Measurements from ENCODE around the gene TMEM258. TPM values are rescaled to one million over a fixed set of nuclear protein-coding genes. Genes with fewer than 3 reads are reported as not detected.

Gene TMEM258
- total and polyA plus RNA-seq, 2 of the 4 experiments (the other 2 are of a cell fraction), result 107 to 280 TPM

DNA sequence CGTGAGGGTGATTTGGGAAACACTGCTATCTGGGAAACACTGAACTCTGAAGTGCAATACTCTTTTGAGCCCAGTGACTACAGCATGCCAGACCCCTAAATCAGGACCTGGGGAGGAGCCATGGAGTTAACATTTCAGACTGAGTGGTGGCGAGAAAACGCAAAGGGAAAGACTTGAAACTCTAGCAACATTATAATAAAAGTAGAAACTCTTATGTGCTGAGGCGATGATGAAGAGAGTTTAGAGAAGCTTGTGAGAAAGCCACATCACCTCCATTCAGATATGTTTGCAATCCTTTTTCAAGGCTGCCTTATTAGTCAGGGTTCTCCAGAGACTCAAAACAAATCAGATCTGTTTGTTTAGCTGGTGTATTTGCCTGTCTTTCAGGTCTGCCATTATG, 2.2 kb upstream of the TMEM258 start:
- Histone ChIP-seq H2BK15ac (ENCODE audit: low read depth, low read length) (no peak overlapping the region), H3K27ac (ENCODE audit: insufficient read depth, low read length) (no peak overlapping the region), H2BK5ac (ENCODE audit: low read depth, low read length, poor library complexity, severe bottlenecking) (no peak overlapping the region), H3K4ac (ENCODE audit: low read depth, low read length) (no peak overlapping the region), H3K9me3 (ENCODE audit: control insufficient read depth, insufficient read depth, low read length) (no peaks in the 10 kb centered on the region), H3K4me3 (ENCODE audit: insufficient read depth, low read depth, low read length) (no peak overlapping the region), H4K8ac (ENCODE audit: low read depth in 2 of 2, low read length in 2 of 2) (no peak overlapping the region), H3K14ac (replicated peaks; ENCODE audit: low read depth, low read length) (no peak overlapping the region), H3K18ac (ENCODE audit: low read depth, low read length) (no peak overlapping the region), H4K20me1 (ENCODE audit: insufficient read depth, low read length) (peaks cover 3% of the 10 kb centered on the region), H3K79me1 (ENCODE audit: low read depth in 1 of 2, low read length in 2 of 2) (peaks cover 30 to 65% of the 10 kb centered on the region in 2 experiments), H3K4me1 (ENCODE audit: control insufficient read depth, insufficient read depth, low read length) (peaks cover 3% of the 10 kb centered on the region), H2AK5ac (ENCODE audit: low read depth, low read length) (no peak overlapping the region), H2AFZ (replicated peaks; ENCODE audit: low read length, poor library complexity) (no peak overlapping the region), H4K91ac (ENCODE audit: insufficient read depth, low read depth, low read length) (no peak overlapping the region), H3K9ac (ENCODE audit: low read depth, low read length) (no peak overlapping the region), H3K23ac (ENCODE audit: low read depth, low read length) (no peak overlapping the region), H3K27me3 (ENCODE audit: control insufficient read depth, insufficient read depth, low read length) (no peaks in the 10 kb centered on the region), H2AK9ac (replicated peaks; ENCODE audit: low read depth, low read length, poor library complexity) (no peak overlapping the region), H3K4me2 (ENCODE audit: low read depth, low read length) (no peak overlapping the region), H2BK120ac (ENCODE audit: low read depth, low read length) (no peak overlapping the region), H3K56ac (ENCODE audit: extremely low read depth, insufficient read depth, low read length) (no peak overlapping the region), H3K36me3 (ENCODE audit: control insufficient read depth, insufficient read depth, low read length) (peaks cover 18% of the 10 kb centered on the region), H2BK20ac (ENCODE audit: low read depth, low read length) (no peak overlapping the region), H3K9me1 (ENCODE audit: insufficient read depth, low read length) (no peaks in the 10 kb centered on the region), H4K5ac (ENCODE audit: low read depth, low read length) (no peak overlapping the region)
- in situ Hi-C loops (cut with MboI; ENCODE audit: low sequenced_read_pairs), result loop anchor here (10.0 kb wide), 1 partner anchor 310 kb away; no protein-coding TSS in a partner anchor
- 100% methylated on average over 1 of the region's 4 CpGs; no CpG with 5 or more reads in 1 of the 2 experiments for WGBS, 2 experiments (ENCODE audit: extremely low coverage in 2 of 2, insufficient read length in 1 of 2)
- dilution Hi-C loops (cut with HindIII; ENCODE audit: low sequenced_read_pairs, unreplicated experiment), result no loop called here
- BruUV-seq (replicated peaks), result no TSS peak
- POLR2A ChIA-PET (ENCODE audit: unreplicated experiment), result no interaction called here
- TF ChIP-seq MAFK (IDR thresholded peaks at IDR 0.05; ENCODE audit: low read depth, low read length), result no peak
- no peak for TF ChIP-seq NFE2L2 (IDR thresholded peaks at IDR 0.05; ENCODE audit: low read depth, low read length)
- TF ChIP-seq CHD1 (IDR thresholded peaks at IDR 0.05; ENCODE audit: low read depth, low read length), result no peak
- TF ChIP-seq CEBPB (IDR thresholded peaks at IDR 0.05; ENCODE audit: low read depth, low read length), result no peak
- TF ChIP-seq RAD21 (IDR thresholded peaks at IDR 0.05; ENCODE audit: low read length), result no peak
- no peak for TF ChIP-seq BHLHE40 (IDR thresholded peaks at IDR 0.05; ENCODE audit: low read depth, low read length)
- TF ChIP-seq FOS (IDR thresholded peaks at IDR 0.05; ENCODE audit: low read depth, low read length), result no peak
- TF ChIP-seq MXI1 (IDR thresholded peaks at IDR 0.05; ENCODE audit: borderline replicate concordance, low read depth, low read length), result no peak
- no peak for TF ChIP-seq RFX5 (IDR thresholded peaks at IDR 0.05; ENCODE audit: low read depth, low read length)
- no peak for TF ChIP-seq POLR2A (IDR thresholded peaks at IDR 0.05; ENCODE audit: low read depth, low read length)
- no peak for TF ChIP-seq USF2 (IDR thresholded peaks at IDR 0.05; ENCODE audit: low read depth, low read length)
- TF ChIP-seq MAZ (IDR thresholded peaks at IDR 0.05; ENCODE audit: borderline replicate concordance, low read depth, low read length), result no peak
- no peak for TF ChIP-seq CTCF (conservative IDR thresholded peaks at IDR 0.05; ENCODE audit: low read depth, low read length)
- DNase-seq (no peak), ATAC-seq (ENCODE audit: low read depth) (no peak)
- intact Hi-C loops (cut with micrococcal nuclease), result no loop called here
- CTCF ChIA-PET, result no interaction called here

All from IMR-90 (cell line).